Ectodermal cell (in vitro differentiated cells): Measurements from ENCODE around the gene ZSCAN32. TPM values are rescaled to one million over a fixed set of nuclear protein-coding genes. Genes with fewer than 3 reads are reported as not detected.

Experiments
- H3K27ac ChIP-seq: 2 replicates; pipeline ENCODE4 v1.7.0; 2013; ENCODE audit warnings: mild to moderate bottlenecking, low read depth, low read length; ENCODE audit not compliant: insufficient read depth, poor library complexity, severe bottlenecking
- H3K27me3 ChIP-seq: 2 replicates; pipeline ENCODE4 v1.7.0; 2013; ENCODE audit warnings: mild to moderate bottlenecking, low read length; ENCODE audit not compliant: insufficient read depth, control insufficient read depth, poor library complexity, severe bottlenecking
- H3K36me3 ChIP-seq: one replicate; pipeline ENCODE4 v1.7.0; 2013; ENCODE audit warnings: low read length; ENCODE audit not compliant: control insufficient read depth, insufficient read depth
- H3K4me1 ChIP-seq: one replicate; pipeline ENCODE4 v1.7.0; 2013; ENCODE audit warnings: low read length; ENCODE audit not compliant: control insufficient read depth, insufficient read depth
- H3K4me3 ChIP-seq: 2 replicates; pipeline ENCODE4 v1.7.0; 2013; ENCODE audit warnings: low read depth, low read length, control low read depth; ENCODE audit not compliant: insufficient read depth
- H3K9me3 ChIP-seq: 2 replicates; pipeline ENCODE4 v1.7.0; 2013; ENCODE audit warnings: mild to moderate bottlenecking, low read length, moderate library complexity; ENCODE audit not compliant: control insufficient read depth
- WGBS, 2 experiments: methylation state at CpG; one replicate each; pipeline ENCODE4 v1.1.7; 2013; ENCODE audit warnings: missing lambda C conversion rate in 2 of 2; 5-methylcytosine and 5-hydroxymethylcytosine counted together
- polyA plus RNA-seq, 4 experiments: library from polyadenylated mRNA; stranded (reverse); fragments of 50-300 nt; gene quantifications; one replicate each; pipeline ENCODE4 v1.2.3, GENCODE V29; 2013

The ZSCAN32 gene
- polyA plus RNA-seq (2013, experiment 1 of 4), result 18.4 TPM
- polyA plus RNA-seq (2013, experiment 2 of 4), result 17.5 TPM
- 17.7 TPM for polyA plus RNA-seq (2013, experiment 3 of 4)
- polyA plus RNA-seq (2013, experiment 4 of 4), result 17.3 TPM

GRCh38 chr16:3400779-3401688, at the start of gene ZSCAN32, which contains the start of gene ZNF174:
Gene ZSCAN32 (minus strand): TSS chr16:3401004. CDS start chr16:3397557, 3,447 bp downstream.
Gene ZNF174 (plus strand): TSS chr16:3401215. CDS start chr16:3402005, 790 bp downstream.
- Histone ChIP-seq H3K4me3 (peak within 1 kb of the TSS; percentile 91), H3K27me3 (no peaks in the 10 kb centered on the region), H3K9me3 (no peaks in the 10 kb centered on the region), H3K27ac (peak within 1 kb of the TSS; percentile 53), H3K36me3 (peaks cover 41% of the 10 kb centered on the region), H3K4me1 (peaks cover 3% of the 10 kb centered on the region)
- 0% methylated on average over 95 of the region's 95 CpGs for WGBS, 2 experiments

GRCh38 chr16:3444032-3444388, 43.2 kb upstream of the ZSCAN32 start:
- peak overlapping the region; percentile 64 for H3K4me3 ChIP-seq
- no peak overlapping the region for H3K27ac ChIP-seq
- no peaks in the 10 kb centered on the region for H3K4me1 ChIP-seq
- whole genome bisulfite sequencing, 2 experiments, result 35 to 50% methylated on average over 10 of the region's 10 CpGs
- no peaks in the 10 kb centered on the region for H3K9me3 ChIP-seq
- no peaks in the 10 kb centered on the region for H3K27me3 ChIP-seq
- no peaks in the 10 kb centered on the region for H3K36me3 ChIP-seq

DNA sequence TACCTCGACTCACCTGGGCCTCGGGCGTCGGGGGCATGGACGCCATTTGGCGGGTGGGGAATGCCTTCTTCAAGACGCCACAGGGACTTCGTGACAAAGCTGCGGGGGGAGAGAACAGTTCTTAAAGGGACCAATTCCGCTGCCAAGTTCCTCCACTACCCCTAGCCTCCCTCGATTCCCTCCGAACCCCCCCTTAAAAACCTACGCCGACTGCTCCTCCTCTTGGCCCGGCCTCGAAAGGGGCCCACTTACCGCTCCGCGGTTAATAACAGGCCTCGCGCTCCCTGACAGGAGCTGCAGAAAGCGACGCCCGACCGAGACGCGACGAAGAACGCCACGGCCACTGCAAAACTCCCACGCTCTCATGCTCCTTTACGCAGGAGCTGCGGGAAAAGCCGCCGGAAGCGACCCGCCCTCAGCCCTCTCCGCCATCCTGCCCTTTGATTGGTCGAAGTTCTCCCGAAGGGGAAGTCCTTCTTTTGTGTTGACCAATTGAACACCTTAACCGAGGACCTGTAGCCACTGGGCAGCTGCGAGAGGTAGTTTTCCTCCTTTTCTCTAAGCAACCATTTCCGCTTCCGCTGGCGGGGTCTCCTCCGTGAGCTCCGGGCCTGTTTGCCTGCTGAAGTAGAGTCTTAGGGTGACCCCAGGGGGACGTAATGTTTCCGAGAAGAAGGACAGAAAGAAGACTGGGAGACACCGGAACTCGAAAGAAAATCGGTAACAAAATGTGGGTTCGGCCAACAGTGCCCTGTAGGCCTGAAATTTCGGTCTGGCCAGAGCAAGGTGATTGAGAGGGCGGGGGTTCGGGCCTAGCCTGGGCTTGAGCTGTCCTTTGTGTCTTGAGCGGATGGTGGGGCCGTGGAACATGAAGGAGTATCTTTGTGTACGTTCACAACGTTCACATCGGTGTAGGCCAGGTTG, 42.6 kb upstream of the ZSCAN32 start, which contains the start of the genes NAA60 and ZNF597:
Gene NAA60 (plus strand): TSS at position 573 of the 924 bp plus-strand sequence. CDS start 32,548 bp downstream, outside the sequence.
Gene ZNF597 (minus strand): TSS at position 397 of the 924 bp plus-strand sequence. CDS start 351 bp downstream, at position 46.
- H3K36me3 ChIP-seq, result no peaks in the 10 kb centered on the region
- WGBS, 2 experiments, result 54 to 59% methylated on average over 61 of the region's 61 CpGs
- H3K27me3 ChIP-seq, result no peaks in the 10 kb centered on the region
- no peak within 1 kb of the TSS for H3K27ac ChIP-seq
- H3K4me1 ChIP-seq, result no peaks in the 10 kb centered on the region
- H3K4me3 ChIP-seq, result peak within 1 kb of the TSS; percentile 64
- H3K9me3 ChIP-seq, result no peaks in the 10 kb centered on the region

GRCh38 chr16:3439637-3440036, 38.8 kb upstream of the ZSCAN32 start:
- Histone ChIP-seq H3K9me3 (no peaks in the 10 kb centered on the region), H3K27me3 (no peaks in the 10 kb centered on the region), H3K4me3 (no peak overlapping the region), H3K27ac (no peak overlapping the region), H3K36me3 (no peaks in the 10 kb centered on the region), H3K4me1 (no peaks in the 10 kb centered on the region)
- WGBS, 2 experiments, result 76 to 95% methylated on average over 3 of the region's 4 CpGs

- Histone ChIP-seq H3K4me3 (no peak overlapping the region), H3K4me1 (no peaks in the 10 kb centered on the region), H3K27me3 (no peaks in the 10 kb centered on the region), H3K27ac (no peak overlapping the region), H3K9me3 (no peaks in the 10 kb centered on the region), H3K36me3 (no peaks in the 10 kb centered on the region)
These were observed 33.6 kb upstream of the ZSCAN32 start for GRCh38 chr16:3434373-3434772.

GRCh38 chr16:3431779-3432219, 31.0 kb upstream of the ZSCAN32 start:
- Histone ChIP-seq H3K4me1 (no peaks in the 10 kb centered on the region), H3K36me3 (no peaks in the 10 kb centered on the region), H3K27me3 (no peaks in the 10 kb centered on the region), H3K4me3 (no peak overlapping the region), H3K27ac (no peak overlapping the region), H3K9me3 (no peaks in the 10 kb centered on the region)
- WGBS, 2 experiments, result 95 to 96% methylated on average over 26 of the region's 26 CpGs

- peaks cover 2% of the 10 kb centered on the region for H3K36me3 ChIP-seq
- H3K27ac ChIP-seq, result no peak overlapping the region
- H3K4me1 ChIP-seq, result no peaks in the 10 kb centered on the region
- no peak overlapping the region for H3K4me3 ChIP-seq
- 88 to 90% methylated on average over 29 of the region's 29 CpGs for whole genome bisulfite sequencing, 2 experiments
- no peaks in the 10 kb centered on the region for H3K27me3 ChIP-seq
- peaks cover 2% of the 10 kb centered on the region for H3K9me3 ChIP-seq
These were observed 13.1 kb upstream of the ZSCAN32 start for GRCh38 chr16:3413730-3414379.

GRCh38 chr16:3408561-3409197, 7.9 kb upstream of the ZSCAN32 start:
- H3K4me3 ChIP-seq, result no peak overlapping the region
- H3K4me1 ChIP-seq, result no peaks in the 10 kb centered on the region
- no peaks in the 10 kb centered on the region for H3K27me3 ChIP-seq
- 96% methylated on average over 12 of the region's 12 CpGs for WGBS, 2 experiments
- H3K9me3 ChIP-seq, result peaks cover 2% of the 10 kb centered on the region
- H3K27ac ChIP-seq, result no peak overlapping the region
- H3K36me3 ChIP-seq, result peaks cover 41% of the 10 kb centered on the region

- Histone ChIP-seq H3K4me3 (peak overlapping the region; percentile 91), H3K27me3 (no peaks in the 10 kb centered on the region), H3K9me3 (no peaks in the 10 kb centered on the region), H3K4me1 (peaks cover 3% of the 10 kb centered on the region), H3K27ac (no peak overlapping the region), H3K36me3 (peaks cover 43% of the 10 kb centered on the region)
- WGBS, 2 experiments, result 25% methylated on average over 17 of the region's 17 CpGs
These were observed 1.1 kb upstream of the ZSCAN32 start for GRCh38 chr16:3401719-3402397.
